ENCODE results near the gene HAUS1. TPM values are rescaled to one million over a fixed set of nuclear protein-coding genes. Genes with fewer than 3 reads are reported as not detected.

HAUS1 gene
- total and polyA plus RNA-seq, 2 donors (not counting 3 experiments of a cell fraction or from before 2014, with no cell fraction given): 29.4 to 57.1 TPM

DNA sequence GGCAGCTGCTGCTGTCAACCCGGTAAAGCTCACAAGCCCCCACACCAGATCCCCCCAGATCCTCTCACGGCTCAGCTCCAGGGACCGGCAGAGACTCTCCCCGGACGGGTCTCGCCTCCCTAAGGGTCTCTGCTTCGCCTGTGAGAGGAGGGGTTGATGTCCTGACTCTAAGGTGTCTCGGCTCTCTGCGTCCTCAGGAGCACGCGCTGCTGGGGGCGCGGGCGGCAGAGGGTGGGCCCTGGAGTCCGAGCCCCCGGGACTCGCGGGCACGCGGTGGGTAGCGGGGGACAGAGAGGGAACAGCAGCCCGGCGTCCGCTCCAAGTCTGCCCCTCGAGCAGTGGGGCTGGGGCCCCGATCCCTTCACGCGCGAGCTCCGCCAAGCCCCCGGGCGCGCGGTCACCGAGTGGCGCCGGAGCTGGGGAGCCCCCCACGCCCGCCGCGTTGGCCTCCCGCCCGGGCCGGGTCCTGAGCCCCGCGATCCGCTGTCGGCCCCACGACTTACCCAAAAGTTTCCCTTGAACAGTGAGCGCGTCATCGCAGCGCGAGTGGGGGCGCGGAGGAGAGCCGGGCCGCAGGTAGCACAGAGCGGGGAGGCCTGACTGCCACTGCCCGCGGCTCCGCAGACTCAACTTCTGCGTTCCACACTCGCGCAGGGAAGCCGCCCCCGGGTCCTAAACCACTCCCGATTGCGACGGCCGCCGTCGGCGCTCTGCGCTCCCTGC lies 32.4 kb upstream of the HAUS1 start, which contains the start of gene PSTPIP2:
Gene PSTPIP2 (minus strand): TSS at position 608 of the 723 bp plus-strand sequence. CDS start 72 bp downstream, at position 536.
- H3K4me1 ChIP-seq (ENCODE audit: control insufficient read depth, extremely low read depth, insufficient read depth, low read length): peaks cover 9% of the 10 kb centered on the region
- DNase-seq (ENCODE audit: low read depth, low spot score) (peak; percentile 37), FAIRE-seq (peak; percentile 35)
- peak within 1 kb of the TSS; percentile 51 to 56 (median 51) for H3K4me3 ChIP-seq (replicated peaks in 1 of 3; ENCODE audit: insufficient read depth in 1 of 3, low read depth in 1 of 3, low read length in 3 of 3)
- no peaks in the 10 kb centered on the region for H3K9me1 ChIP-seq (replicated peaks; ENCODE audit: control insufficient read depth, extremely low read depth, insufficient read depth, low read length)
- intact Hi-C loops (cut with micrococcal nuclease) (loop anchor here (2.0 to 5.0 kb wide), 2 partner anchors 97 to 150 kb away; no protein-coding TSS in a partner anchor), dilution Hi-C loops (cut with MboI; ENCODE audit: extremely low pct_ligation_motif_present, low sequenced_read_pairs) (no loop called here)
- peak within 1 kb of the TSS; percentile 88 for H2AFZ ChIP-seq (ENCODE audit: low read depth, low read length)
- ChIA-PET CTCF (interaction anchor here (0.8 to 3.8 kb wide), 4 partner anchors 135 to 407 kb away, joined by 3 to 148 read pairs (median 13); no protein-coding TSS in a partner anchor), POLR2A (no interaction called here)
- no peaks in the 10 kb centered on the region for H3K27me3 ChIP-seq (ENCODE audit: control insufficient read depth in 2 of 2, insufficient read depth in 2 of 2, low read length in 2 of 2)
- H3K9me3 ChIP-seq (replicated peaks; ENCODE audit: control insufficient read depth, insufficient read depth, low read length): no peaks in the 10 kb centered on the region
- H3K9ac ChIP-seq (replicated peaks; ENCODE audit: extremely low read depth, insufficient read depth, low read length): peak within 1 kb of the TSS; percentile 17
- peak within 1 kb of the TSS; percentile 65 for H3K4me2 ChIP-seq (ENCODE audit: insufficient read depth, low read length)
- no peak within 1 kb of the TSS for H3K27ac ChIP-seq (ENCODE audit: insufficient read depth, low read depth, low read length)
- H4K20me1 ChIP-seq (replicated peaks; ENCODE audit: control insufficient read depth, extremely low read depth, insufficient read depth, low read length): no peaks in the 10 kb centered on the region
- no peaks in the 10 kb centered on the region for H3K79me2 ChIP-seq (ENCODE audit: control insufficient read depth, insufficient read depth, low read length)
- no peaks in the 10 kb centered on the region for H3K36me3 ChIP-seq (ENCODE audit: control insufficient read depth in 2 of 2, extremely low read depth in 1 of 2, insufficient read depth in 2 of 2, low read length in 2 of 2)
- BruUV-seq (replicated peaks): TSS peak; percentile 7
- TF ChIP-seq POLR2AphosphoS5 (IDR thresholded peaks at IDR 0.05; ENCODE audit: insufficient read depth, low read depth, low read length): peak; percentile 50
- peak; percentile 22 for TF ChIP-seq FOS (IDR thresholded peaks at IDR 0.05; ENCODE audit: borderline replicate concordance, insufficient read depth, low read length)
- TF ChIP-seq, protein P1, sequence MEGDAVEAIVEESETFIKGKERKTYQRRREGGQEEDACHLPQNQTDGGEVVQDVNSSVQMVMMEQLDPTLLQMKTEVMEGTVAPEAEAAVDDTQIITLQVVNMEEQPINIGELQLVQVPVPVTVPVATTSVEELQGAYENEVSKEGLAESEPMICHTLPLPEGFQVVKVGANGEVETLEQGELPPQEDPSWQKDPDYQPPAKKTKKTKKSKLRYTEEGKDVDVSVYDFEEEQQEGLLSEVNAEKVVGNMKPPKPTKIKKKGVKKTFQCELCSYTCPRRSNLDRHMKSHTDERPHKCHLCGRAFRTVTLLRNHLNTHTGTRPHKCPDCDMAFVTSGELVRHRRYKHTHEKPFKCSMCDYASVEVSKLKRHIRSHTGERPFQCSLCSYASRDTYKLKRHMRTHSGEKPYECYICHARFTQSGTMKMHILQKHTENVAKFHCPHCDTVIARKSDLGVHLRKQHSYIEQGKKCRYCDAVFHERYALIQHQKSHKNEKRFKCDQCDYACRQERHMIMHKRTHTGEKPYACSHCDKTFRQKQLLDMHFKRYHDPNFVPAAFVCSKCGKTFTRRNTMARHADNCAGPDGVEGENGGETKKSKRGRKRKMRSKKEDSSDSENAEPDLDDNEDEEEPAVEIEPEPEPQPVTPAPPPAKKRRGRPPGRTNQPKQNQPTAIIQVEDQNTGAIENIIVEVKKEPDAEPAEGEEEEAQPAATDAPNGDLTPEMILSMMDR (IDR thresholded peaks at IDR 0.05; ENCODE audit: extremely low read depth in 1 of 2, insufficient read depth in 1 of 2, low read depth in 1 of 2, low read length in 2 of 2): no peak

All from endothelial cell of umbilical vein (primary cell).